HEK293T (cell line): ENCODE data around the gene SORCS3.

Source experiments
- CTCF ChIA-PET: fragments of 350-600 bp; formaldehyde crosslinking; extraction: SDS; loops from one replicate; lab custom pipeline; 2021; ENCODE audit warnings: antibody characterized with exemption, inconsistent platforms; lab: Yijun Ruan, JAX
- POLR2A ChIA-PET: fragments of 350-600 bp; formaldehyde crosslinking; extraction: SDS; loops from one replicate; lab custom pipeline; 2020; ENCODE audit warnings: antibody characterized with exemption, inconsistent platforms; lab: Yijun Ruan, JAX
- DNase-seq: peaks from one replicate; pipeline ENCODE4 v3.0.0; 2012; ENCODE audit warnings: mixed read lengths; ENCODE audit errors: extremely low spot score
- ARNT ChIP-seq: fragments of 450-650 bp; IDR thresholded peaks from 2 replicates; pipeline ENCODE4 v1.6.1; 2017; ENCODE audit warnings: mild to moderate bottlenecking
- BHLHE40 ChIP-seq: fragments of 450-650 bp; IDR thresholded peaks from 2 replicates; pipeline ENCODE4 v1.6.1; 2016; ENCODE audit warnings: mild to moderate bottlenecking, moderate library complexity, borderline replicate concordance
- CTBP1 ChIP-seq: fragments of 450-650 bp; IDR thresholded peaks from 2 replicates; pipeline ENCODE4 v1.6.1; 2016; ENCODE audit warnings: borderline replicate concordance
- ELF4 ChIP-seq: fragments of 450-650 bp; IDR thresholded peaks from 2 replicates; pipeline ENCODE4 v1.6.1; 2017; ENCODE audit warnings: antibody characterized with exemption
- FOXA1 ChIP-seq: fragments of 450-650 bp; IDR thresholded peaks from 2 replicates; pipeline ENCODE4 v1.6.1; 2016; ENCODE audit warnings: mild to moderate bottlenecking
- FOXK2 ChIP-seq: fragments of 450-650 bp; IDR thresholded peaks from 2 replicates; pipeline ENCODE4 v1.6.1; 2016; ENCODE audit warnings: mild to moderate bottlenecking
- FOXM1 ChIP-seq: fragments of 450-650 bp; IDR thresholded peaks from 2 replicates; pipeline ENCODE4 v1.6.1; 2017; ENCODE audit warnings: mild to moderate bottlenecking, borderline replicate concordance
- HDGF ChIP-seq: fragments of 450-650 bp; IDR thresholded peaks from 2 replicates; pipeline ENCODE4 v1.6.1; 2017; ENCODE audit warnings: antibody characterized with exemption, borderline replicate concordance
- L3MBTL2 ChIP-seq: fragments of 450-650 bp; conservative IDR thresholded peaks from 2 replicates; pipeline ENCODE4 v1.6.1; 2016; ENCODE audit warnings: mild to moderate bottlenecking
- LEF1 ChIP-seq: fragments of 450-650 bp; IDR thresholded peaks from 2 replicates; pipeline ENCODE4 v1.6.1; 2017; ENCODE audit warnings: mild to moderate bottlenecking, borderline replicate concordance
- NFRKB ChIP-seq: fragments of 450-650 bp; IDR thresholded peaks from 2 replicates; pipeline ENCODE4 v1.6.1; 2016; ENCODE audit warnings: mild to moderate bottlenecking, moderate library complexity
- PKNOX1 ChIP-seq: fragments of 450-650 bp; IDR thresholded peaks from 2 replicates; pipeline ENCODE4 v1.6.1; 2016
- SP1 ChIP-seq: fragments of 450-650 bp; IDR thresholded peaks from 2 replicates; pipeline ENCODE4 v1.6.1; 2017
- SUZ12 ChIP-seq: fragments of 450-650 bp; IDR thresholded peaks from 2 replicates; pipeline ENCODE4 v1.6.1; 2016; ENCODE audit warnings: mild to moderate bottlenecking
- TARDBP ChIP-seq: fragments of 450-650 bp; IDR thresholded peaks from 2 replicates; pipeline ENCODE4 v1.6.1; 2016
- ZNF384 ChIP-seq: fragments of 450-650 bp; IDR thresholded peaks from 2 replicates; pipeline ENCODE4 v1.6.1; 2016

SORCS3 gene

GRCh38 chr10:104807581-104808310 is 166.7 kb downstream of the SORCS3 start:
- POLR2A ChIA-PET: no interaction called here
- no peak for DNase-seq
- CTCF ChIA-PET: no interaction called here
- no peak for TF ChIP-seq BHLHE40
- TF ChIP-seq FOXM1: no peak
- no peak for TF ChIP-seq FOXA1
- no peak for TF ChIP-seq LEF1
- TF ChIP-seq PKNOX1: no peak
- no peak for TF ChIP-seq ZNF384
- no peak for TF ChIP-seq CTBP1
- TF ChIP-seq HDGF: no peak
- TF ChIP-seq TARDBP: no peak
- no peak for TF ChIP-seq ARNT
- no peak for TF ChIP-seq NFRKB
- TF ChIP-seq FOXK2: no peak
- TF ChIP-seq SUZ12: no peak
- TF ChIP-seq L3MBTL2: no peak
- TF ChIP-seq ELF4: no peak
- TF ChIP-seq SP1: no peak

GRCh38 chr10:104809288-104810090 is 168.4 kb downstream of the SORCS3 start:
- ChIA-PET CTCF (no interaction called here), POLR2A (no interaction called here)
- no peak for TF ChIP-seq BHLHE40
- no peak for TF ChIP-seq FOXK2
- TF ChIP-seq NFRKB: no peak
- TF ChIP-seq L3MBTL2: no peak
- TF ChIP-seq HDGF: no peak
- TF ChIP-seq SP1: no peak
- no peak for TF ChIP-seq FOXA1
- TF ChIP-seq ZNF384: no peak
- TF ChIP-seq PKNOX1: no peak
- DNase-seq: no peak

- CTCF ChIA-PET: no interaction called here
- TF ChIP-seq SUZ12: no peak
- no peak for TF ChIP-seq FOXK2
- DNase-seq: no peak
- POLR2A ChIA-PET: no interaction called here
Observed at GRCh38 chr10:104811166-104811565, 170.1 kb downstream of the SORCS3 start.

GRCh38 chr10:104816501-104816900 is 175.4 kb downstream of the SORCS3 start:
- DNase-seq: no peak
- CTCF ChIA-PET: no interaction called here
- POLR2A ChIA-PET: no interaction called here
- TF ChIP-seq PKNOX1 (no peak), BHLHE40 (no peak), FOXK2 (no peak), FOXM1 (no peak), L3MBTL2 (no peak), LEF1 (no peak), FOXA1 (no peak), ZNF384 (no peak), TARDBP (no peak), ELF4 (no peak), SUZ12 (no peak), ARNT (no peak), SP1 (no peak)

- TF ChIP-seq TARDBP (no peak), HDGF (no peak), FOXA1 (no peak), NFRKB (no peak), SP1 (no peak), ZNF384 (no peak), ELF4 (no peak), BHLHE40 (no peak), L3MBTL2 (no peak), SUZ12 (no peak), FOXK2 (no peak), FOXM1 (no peak), ARNT (no peak), CTBP1 (no peak), LEF1 (no peak), PKNOX1 (no peak)
- POLR2A ChIA-PET: no interaction called here
- CTCF ChIA-PET: no interaction called here
- no peak for DNase-seq
Observed at GRCh38 chr10:104819731-104820130, 178.6 kb downstream of the SORCS3 start.
